ENCODE results near the gene SAG. TPM values are rescaled to one million over a fixed set of nuclear protein-coding genes. Genes with fewer than 3 reads are reported as not detected.

SAG gene
- total RNA-seq, 2 donors from 2014 or later, result 0.45 TPM; not detected in 1

DNA sequence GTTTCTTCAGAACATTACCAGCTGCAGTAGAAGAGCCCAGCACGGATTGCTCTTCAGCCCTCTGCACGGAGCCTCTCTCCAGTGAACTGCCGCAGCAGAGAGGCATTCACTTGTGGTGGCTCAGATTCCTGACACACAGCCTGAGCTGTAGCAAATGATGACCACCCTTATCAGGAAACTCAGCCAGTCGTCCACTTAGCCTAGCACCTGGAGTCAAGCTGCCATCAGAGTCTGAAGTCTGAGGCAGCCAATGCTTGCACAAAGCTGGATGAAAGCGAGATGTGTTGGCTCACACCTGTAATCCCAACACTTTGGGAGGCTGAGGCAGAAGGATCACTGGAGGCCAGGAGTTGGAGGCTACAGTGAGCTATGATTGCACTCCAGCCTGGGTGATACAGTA, 11.7 kb upstream of the SAG start:
- Histone ChIP-seq H3K9me3 (no peaks in the 10 kb centered on the region), H3K27ac (no peak overlapping the region), H3K36me3 (peaks cover 0 to 27% of the 10 kb centered on the region in 2 donors), H3K4me3 (no peak overlapping the region), H3K4me1 (replicated peaks) (peaks cover 4% of the 10 kb centered on the region), H3K27me3 (replicated peaks; ENCODE audit: insufficient read depth) (no peaks in the 10 kb centered on the region)
- 84% methylated on average over 5 of the region's 5 CpGs for WGBS
- intact Hi-C loops (cut with DNase I), result no loop called here
- no peak for DNase-seq (ENCODE audit: low spot score)
- TF ChIP-seq POLR2AphosphoS5 (IDR thresholded peaks at IDR 0.05) (no peak), POLR2A (IDR thresholded peaks at IDR 0.05) (no peak)
- TF ChIP-seq, protein P1, sequence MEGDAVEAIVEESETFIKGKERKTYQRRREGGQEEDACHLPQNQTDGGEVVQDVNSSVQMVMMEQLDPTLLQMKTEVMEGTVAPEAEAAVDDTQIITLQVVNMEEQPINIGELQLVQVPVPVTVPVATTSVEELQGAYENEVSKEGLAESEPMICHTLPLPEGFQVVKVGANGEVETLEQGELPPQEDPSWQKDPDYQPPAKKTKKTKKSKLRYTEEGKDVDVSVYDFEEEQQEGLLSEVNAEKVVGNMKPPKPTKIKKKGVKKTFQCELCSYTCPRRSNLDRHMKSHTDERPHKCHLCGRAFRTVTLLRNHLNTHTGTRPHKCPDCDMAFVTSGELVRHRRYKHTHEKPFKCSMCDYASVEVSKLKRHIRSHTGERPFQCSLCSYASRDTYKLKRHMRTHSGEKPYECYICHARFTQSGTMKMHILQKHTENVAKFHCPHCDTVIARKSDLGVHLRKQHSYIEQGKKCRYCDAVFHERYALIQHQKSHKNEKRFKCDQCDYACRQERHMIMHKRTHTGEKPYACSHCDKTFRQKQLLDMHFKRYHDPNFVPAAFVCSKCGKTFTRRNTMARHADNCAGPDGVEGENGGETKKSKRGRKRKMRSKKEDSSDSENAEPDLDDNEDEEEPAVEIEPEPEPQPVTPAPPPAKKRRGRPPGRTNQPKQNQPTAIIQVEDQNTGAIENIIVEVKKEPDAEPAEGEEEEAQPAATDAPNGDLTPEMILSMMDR (IDR thresholded peaks at IDR 0.05), result no peak

GRCh38 chr2:233297076-233297475, 10.5 kb upstream of the SAG start:
- Histone ChIP-seq H3K4me1 (replicated peaks) (no peaks in the 10 kb centered on the region), H3K27ac (no peak overlapping the region), H3K4me3 (no peak overlapping the region), H3K9me3 (no peaks in the 10 kb centered on the region), H3K27me3 (replicated peaks; ENCODE audit: insufficient read depth) (no peaks in the 10 kb centered on the region), H3K36me3 (peaks cover 0 to 17% of the 10 kb centered on the region in 2 donors)
- TF ChIP-seq POLR2A (IDR thresholded peaks at IDR 0.05) (no peak), POLR2AphosphoS5 (IDR thresholded peaks at IDR 0.05) (no peak)
- TF ChIP-seq, protein P1 (IDR thresholded peaks at IDR 0.05), result no peak
- 77% methylated on average over 7 of the region's 7 CpGs for WGBS
- no peak for DNase-seq (ENCODE audit: low spot score)
- intact Hi-C loops (cut with DNase I), result no loop called here

DNA sequence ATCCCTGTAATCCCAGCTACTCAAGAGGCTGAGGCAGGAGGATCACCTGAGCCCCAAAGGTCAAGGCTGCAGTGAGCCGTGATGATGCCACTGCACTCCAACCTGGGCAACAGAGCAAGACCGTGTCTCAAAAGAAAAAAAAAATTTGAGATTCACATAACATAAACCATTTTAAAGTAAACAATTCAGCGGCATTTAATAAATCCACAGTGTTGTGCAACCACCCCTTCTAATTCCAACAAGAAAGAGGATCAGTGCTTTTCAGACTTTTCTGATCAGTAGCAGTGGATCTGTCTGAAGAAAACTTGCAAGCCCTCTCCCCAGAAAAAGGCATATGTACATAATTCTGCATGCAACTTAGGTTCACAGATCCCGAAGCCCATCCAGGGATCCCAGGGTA, 7.2 kb upstream of the SAG start:
- TF ChIP-seq, protein P1 (IDR thresholded peaks at IDR 0.05), result no peak
- no peak for TF ChIP-seq POLR2A (IDR thresholded peaks at IDR 0.05)
- TF ChIP-seq POLR2AphosphoS5 (IDR thresholded peaks at IDR 0.05), result no peak
- Histone ChIP-seq H3K4me3 (no peak overlapping the region), H3K27ac (no peak overlapping the region), H3K27me3 (replicated peaks; ENCODE audit: insufficient read depth) (no peaks in the 10 kb centered on the region), H3K36me3 (no peaks in the 10 kb centered on the region), H3K9me3 (no peaks in the 10 kb centered on the region), H3K4me1 (replicated peaks) (no peaks in the 10 kb centered on the region)
- 87% methylated on average over 4 of the region's 4 CpGs for WGBS
- intact Hi-C loops (cut with DNase I), result no loop called here
- DNase-seq (ENCODE audit: low spot score), result no peak

- Histone ChIP-seq H3K27ac (no peak overlapping the region), H3K9me3 (no peaks in the 10 kb centered on the region), H3K4me3 (no peak overlapping the region), H3K27me3 (replicated peaks; ENCODE audit: insufficient read depth) (no peaks in the 10 kb centered on the region), H3K36me3 (no peaks in the 10 kb centered on the region), H3K4me1 (replicated peaks) (no peaks in the 10 kb centered on the region)
- DNase-seq (ENCODE audit: low spot score), result no peak
- 89% methylated on average over 2 of the region's 2 CpGs for WGBS
- intact Hi-C loops (cut with DNase I), result no loop called here
- TF ChIP-seq, protein P1 (IDR thresholded peaks at IDR 0.05), result no peak
- TF ChIP-seq POLR2A (IDR thresholded peaks at IDR 0.05) (no peak), POLR2AphosphoS5 (IDR thresholded peaks at IDR 0.05) (no peak)
Observed at GRCh38 chr2:233301248-233301647, 6.4 kb upstream of the SAG start.

GRCh38 chr2:233301811-233302210, 5.8 kb upstream of the SAG start:
- Histone ChIP-seq H3K9me3 (no peaks in the 10 kb centered on the region), H3K27ac (no peak overlapping the region), H3K27me3 (replicated peaks; ENCODE audit: insufficient read depth) (no peaks in the 10 kb centered on the region), H3K4me3 (no peak overlapping the region), H3K36me3 (no peaks in the 10 kb centered on the region), H3K4me1 (replicated peaks) (no peaks in the 10 kb centered on the region)
- 32% methylated on average over 6 of the region's 6 CpGs for WGBS
- intact Hi-C loops (cut with DNase I), result no loop called here
- TF ChIP-seq POLR2A (IDR thresholded peaks at IDR 0.05) (no peak), POLR2AphosphoS5 (IDR thresholded peaks at IDR 0.05) (no peak)
- TF ChIP-seq, protein P1 (IDR thresholded peaks at IDR 0.05), result no peak
- no peak for DNase-seq (ENCODE audit: low spot score)
